Measurements from ENCODE around the gene IQCE. TPM values are rescaled to one million over a fixed set of nuclear protein-coding genes. Genes with fewer than 3 reads are reported as not detected.

Gene IQCE
- polyA plus RNA-seq, 3 donors: 1.8 to 8.4 (median 3.0) TPM

DNA sequence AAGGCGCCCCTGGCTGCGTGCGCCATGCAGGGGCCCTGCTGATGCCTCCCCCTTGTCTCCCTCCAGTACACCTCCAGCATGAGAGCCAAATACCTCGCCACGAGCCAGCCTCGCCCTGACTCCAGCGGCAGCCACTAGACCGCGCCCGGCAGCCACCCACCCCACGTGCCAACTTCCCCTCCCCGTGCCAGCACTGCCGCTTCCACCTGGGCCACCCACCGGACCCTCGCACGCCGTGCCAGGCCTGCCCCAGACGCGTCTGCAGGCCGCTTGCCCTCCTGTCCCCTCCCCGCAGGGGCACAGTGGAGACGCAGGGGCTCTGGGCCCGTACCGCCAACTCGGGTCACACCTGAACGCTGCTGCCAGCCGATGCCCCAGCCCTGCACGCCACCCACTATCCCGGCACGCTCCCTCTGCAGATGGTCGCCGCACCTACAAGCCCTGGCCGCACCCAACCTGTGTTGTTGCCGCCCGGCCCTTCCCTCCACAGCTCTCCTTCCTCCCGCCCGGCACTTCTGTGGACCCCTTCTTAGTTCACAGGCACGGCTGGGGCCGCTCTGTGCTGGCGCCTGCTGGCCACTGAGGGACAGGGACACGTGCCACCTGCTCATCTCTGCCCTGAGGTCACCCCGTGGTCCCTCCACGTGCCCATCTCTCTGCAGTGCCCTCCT, 103.0 kb downstream of the IQCE start:
- Histone ChIP-seq H3K4me2 (replicated peaks; ENCODE audit: extremely low read depth, low read length, poor library complexity, severe bottlenecking) (no peak overlapping the region), H3K4me1 (ENCODE audit: control insufficient read depth in 1 of 2, insufficient read depth in 2 of 2, low read length in 2 of 2) (peaks cover 0 to 5% of the 10 kb centered on the region in 2 donors), H3K27ac (ENCODE audit: low read depth in 1 of 2, low read length in 2 of 2) (no peak overlapping the region), H3K79me2 (ENCODE audit: insufficient read depth, low read length) (no peaks in the 10 kb centered on the region), H3K9me3 (replicated peaks in 1 of 2; ENCODE audit: control insufficient read depth in 1 of 2, insufficient read depth in 1 of 2, low read length in 2 of 2) (no peaks in the 10 kb centered on the region), H3K27me3 (ENCODE audit: control insufficient read depth in 2 of 2, insufficient read depth in 2 of 2, low read length in 2 of 2) (no peaks in the 10 kb centered on the region), H4K20me1 (ENCODE audit: insufficient read depth, low read length) (peaks cover 79% of the 10 kb centered on the region), H3K9ac (ENCODE audit: insufficient read depth, low read length, poor library complexity, severe bottlenecking) (no peak overlapping the region), H3K36me3 (replicated peaks in 1 of 2; ENCODE audit: control insufficient read depth in 1 of 2, insufficient read depth in 2 of 2, low read length in 2 of 2) (peaks cover 51 to 58% of the 10 kb centered on the region in 2 donors), H3K4me3 (replicated peaks in 1 of 3; ENCODE audit: low read depth in 2 of 3, low read length in 3 of 3) (no peak overlapping the region), H2AFZ (ENCODE audit: insufficient read depth, low read depth, low read length, poor library complexity, severe bottlenecking) (no peak overlapping the region)
- Mint-ChIP-seq H3K27me3 (ENCODE audit: low read depth in 3 of 3) (peaks cover 2 to 5% (median 2%) of the 10 kb centered on the region in 3 donors), H3K4me1 (peaks cover 7% of the 10 kb centered on the region), H3K27ac (peak overlapping the region in 2 of 7 donors; percentile 3 to 45), H3K36me3 (peaks cover 33 to 53% of the 10 kb centered on the region in 2 donors), H3K4me3 (no peak overlapping the region), H3K9me3 (peaks cover 0 to 4% (median 1%) of the 10 kb centered on the region in 7 donors)
- intact Hi-C loops (cut with micrococcal nuclease): no loop called here
- DNase-seq: no peak
- TF ChIP-seq, protein P1, sequence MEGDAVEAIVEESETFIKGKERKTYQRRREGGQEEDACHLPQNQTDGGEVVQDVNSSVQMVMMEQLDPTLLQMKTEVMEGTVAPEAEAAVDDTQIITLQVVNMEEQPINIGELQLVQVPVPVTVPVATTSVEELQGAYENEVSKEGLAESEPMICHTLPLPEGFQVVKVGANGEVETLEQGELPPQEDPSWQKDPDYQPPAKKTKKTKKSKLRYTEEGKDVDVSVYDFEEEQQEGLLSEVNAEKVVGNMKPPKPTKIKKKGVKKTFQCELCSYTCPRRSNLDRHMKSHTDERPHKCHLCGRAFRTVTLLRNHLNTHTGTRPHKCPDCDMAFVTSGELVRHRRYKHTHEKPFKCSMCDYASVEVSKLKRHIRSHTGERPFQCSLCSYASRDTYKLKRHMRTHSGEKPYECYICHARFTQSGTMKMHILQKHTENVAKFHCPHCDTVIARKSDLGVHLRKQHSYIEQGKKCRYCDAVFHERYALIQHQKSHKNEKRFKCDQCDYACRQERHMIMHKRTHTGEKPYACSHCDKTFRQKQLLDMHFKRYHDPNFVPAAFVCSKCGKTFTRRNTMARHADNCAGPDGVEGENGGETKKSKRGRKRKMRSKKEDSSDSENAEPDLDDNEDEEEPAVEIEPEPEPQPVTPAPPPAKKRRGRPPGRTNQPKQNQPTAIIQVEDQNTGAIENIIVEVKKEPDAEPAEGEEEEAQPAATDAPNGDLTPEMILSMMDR (IDR thresholded peaks at IDR 0.05): no peak
- 91% methylated on average over 40 of the region's 43 CpGs for WGBS (ENCODE audit: insufficient coverage)

DNA sequence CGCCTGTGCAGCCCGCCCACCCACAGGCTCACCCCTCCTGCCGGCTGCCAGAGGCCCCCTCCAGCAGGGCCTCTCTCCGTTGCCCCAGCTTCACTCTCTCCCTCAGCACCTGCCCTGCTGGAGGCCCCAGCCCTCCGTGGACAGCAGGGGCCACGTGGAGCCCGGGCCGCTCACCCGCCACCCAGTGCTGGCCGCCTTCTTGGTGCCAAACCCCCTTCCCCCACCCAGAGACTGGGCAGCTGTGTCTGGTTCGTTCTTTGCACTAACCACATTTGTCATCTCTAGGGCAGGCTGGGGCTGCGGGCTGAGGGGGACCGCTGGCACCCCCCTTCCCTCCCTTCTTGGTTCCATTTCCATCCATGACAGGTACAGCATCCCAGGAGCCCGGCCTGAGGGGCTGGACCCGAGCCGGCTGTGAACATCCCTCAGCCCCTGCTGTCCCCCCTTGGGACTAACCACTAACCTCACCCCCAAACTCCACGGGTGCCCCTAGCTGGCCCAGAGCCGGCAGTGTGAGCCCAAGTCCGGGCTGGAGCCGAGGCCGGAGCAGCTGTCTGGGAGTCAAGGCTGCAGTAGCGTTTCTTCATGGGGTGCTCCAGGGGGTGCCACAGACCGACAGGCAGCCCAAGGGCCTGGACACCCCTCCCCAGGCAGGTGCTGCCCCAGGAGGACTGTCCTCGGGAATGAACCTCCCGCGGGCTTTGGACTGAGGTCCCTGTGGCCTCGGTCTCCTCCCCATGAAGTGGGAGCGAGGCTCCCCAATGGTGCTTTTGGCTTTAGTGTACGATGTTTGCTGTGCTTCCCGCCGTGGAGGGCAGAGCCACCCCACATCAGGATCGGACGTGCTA, 103.7 kb downstream of the IQCE start:
- peaks cover 72% of the 10 kb centered on the region for H4K20me1 ChIP-seq (ENCODE audit: insufficient read depth, low read length)
- peak overlapping the region in 1 of 7 donors; percentile 45 for H3K27ac Mint-ChIP-seq
- peaks cover 0 to 5% of the 10 kb centered on the region in 2 donors for H3K4me1 ChIP-seq (ENCODE audit: control insufficient read depth in 1 of 2, insufficient read depth in 2 of 2, low read length in 2 of 2)
- H3K9ac ChIP-seq (ENCODE audit: insufficient read depth, low read length, poor library complexity, severe bottlenecking): no peak overlapping the region
- 92% methylated on average over 29 of the region's 33 CpGs for whole genome bisulfite sequencing (ENCODE audit: insufficient coverage)
- H3K36me3 Mint-ChIP-seq: peaks cover 27 to 45% of the 10 kb centered on the region in 2 donors
- H3K27me3 ChIP-seq (ENCODE audit: control insufficient read depth in 2 of 2, insufficient read depth in 2 of 2, low read length in 2 of 2): no peaks in the 10 kb centered on the region
- peaks cover 2 to 10% (median 2%) of the 10 kb centered on the region in 3 donors for H3K27me3 Mint-ChIP-seq (ENCODE audit: low read depth in 3 of 3)
- intact Hi-C loops (cut with micrococcal nuclease): no loop called here
- H3K4me2 ChIP-seq (replicated peaks; ENCODE audit: extremely low read depth, low read length, poor library complexity, severe bottlenecking): no peak overlapping the region
- no peak overlapping the region for H3K4me3 ChIP-seq (replicated peaks in 1 of 3; ENCODE audit: low read depth in 2 of 3, low read length in 3 of 3)
- H3K9me3 ChIP-seq (replicated peaks in 1 of 2; ENCODE audit: control insufficient read depth in 1 of 2, insufficient read depth in 1 of 2, low read length in 2 of 2): no peaks in the 10 kb centered on the region
- peaks cover 45 to 50% of the 10 kb centered on the region in 2 donors for H3K36me3 ChIP-seq (replicated peaks in 1 of 2; ENCODE audit: control insufficient read depth in 1 of 2, insufficient read depth in 2 of 2, low read length in 2 of 2)
- H3K4me1 Mint-ChIP-seq: peaks cover 7% of the 10 kb centered on the region
- TF ChIP-seq, protein P1 (IDR thresholded peaks at IDR 0.05): no peak
- no peaks in the 10 kb centered on the region for H3K79me2 ChIP-seq (ENCODE audit: insufficient read depth, low read length)
- DNase-seq: no peak
- no peak overlapping the region for H3K4me3 Mint-ChIP-seq
- H2AFZ ChIP-seq (ENCODE audit: insufficient read depth, low read depth, low read length, poor library complexity, severe bottlenecking): no peak overlapping the region
- no peak overlapping the region for H3K27ac ChIP-seq (ENCODE audit: low read depth in 1 of 2, low read length in 2 of 2)
- peaks cover 0 to 7% (median 0%) of the 10 kb centered on the region in 7 donors for H3K9me3 Mint-ChIP-seq

Data from CD14-positive monocyte (primary cell).